ENCODE results near the gene AKAP13.

The AKAP13 gene

GRCh38 chr15:85488997-85489396, 108.6 kb downstream of the AKAP13 start:
- POLR2A ChIA-PET = no interaction called here
- no peak overlapping the region for H3K4me3 ChIP-seq (ENCODE audit: low read depth, low read length)
- H3K9me3 ChIP-seq (ENCODE audit: control insufficient read depth, insufficient read depth, low read depth, low read length) = no peaks in the 10 kb centered on the region
- no peak overlapping the region for H3K27ac ChIP-seq (ENCODE audit: extremely low read depth, low read depth, low read length)
- TF ChIP-seq ZBTB48 (tag by site-specific recombination; IDR thresholded peaks at IDR 0.05) (no peak), ZNF174 (tag by site-specific recombination; IDR thresholded peaks at IDR 0.05) (no peak), AEBP2 (tag by site-specific recombination; IDR thresholded peaks at IDR 0.05; ENCODE audit: borderline replicate concordance) (no peak), OSR2 (tag by site-specific recombination; IDR thresholded peaks at IDR 0.05) (no peak), ZFP3 (tag by site-specific recombination; IDR thresholded peaks at IDR 0.05; ENCODE audit: low read depth) (no peak), ZNF692 (tag by site-specific recombination; IDR thresholded peaks at IDR 0.05) (no peak)
- CTCF ChIA-PET = interaction anchor here (0.5 to 3.3 kb wide), 11 partner anchors 9 to 342 kb away, joined by 3 to 44 read pairs (median 5); no protein-coding TSS in a partner anchor
- H3K4me1 ChIP-seq (ENCODE audit: control insufficient read depth, insufficient read depth, low read length) = peaks cover 5% of the 10 kb centered on the region; the same call in 1 of the 2 replicates
- no peaks in the 10 kb centered on the region for H3K36me3 ChIP-seq (ENCODE audit: control insufficient read depth in 2 of 2, insufficient read depth in 1 of 2, low read length in 2 of 2)

- TF ChIP-seq FEZF1 (tag by site-specific recombination; IDR thresholded peaks at IDR 0.05) (no peak), ZNF211 (tag by site-specific recombination; IDR thresholded peaks at IDR 0.05; ENCODE audit: low read depth) (no peak), ZNF2 (tag by site-specific recombination; IDR thresholded peaks at IDR 0.05) (no peak), ZNF580 (tag by site-specific recombination; IDR thresholded peaks at IDR 0.05) (no peak), SCRT2 (tag by site-specific recombination; IDR thresholded peaks at IDR 0.05) (no peak), ZNF19 (tag by site-specific recombination; IDR thresholded peaks at IDR 0.05; ENCODE audit: low read depth) (no peak), ZNF223 (tag by site-specific recombination; IDR thresholded peaks at IDR 0.05) (no peak), ZBTB26 (tag by site-specific recombination; optimal IDR thresholded peaks at IDR 0.05) (no peak), ZNF707 (tag by site-specific recombination; IDR thresholded peaks at IDR 0.05) (no peak), ZNF350 (tag by site-specific recombination; IDR thresholded peaks at IDR 0.05) (no peak), ZNF560 (tag by site-specific recombination; IDR thresholded peaks at IDR 0.05; ENCODE audit: borderline replicate concordance) (no peak), ZIC2 (tag by site-specific recombination; IDR thresholded peaks at IDR 0.05) (no peak)
- ChIA-PET POLR2A (no interaction called here), CTCF (interaction anchor here (0.5 to 3.3 kb wide), 8 partner anchors 10 to 351 kb away, joined by 3 to 44 read pairs (median 4); no protein-coding TSS in a partner anchor)
- H3K27ac ChIP-seq (ENCODE audit: extremely low read depth, low read depth, low read length) = no peak overlapping the region
- no peaks in the 10 kb centered on the region for H3K9me3 ChIP-seq (ENCODE audit: control insufficient read depth, insufficient read depth, low read depth, low read length)
- no peaks in the 10 kb centered on the region for H3K36me3 ChIP-seq (ENCODE audit: control insufficient read depth in 2 of 2, insufficient read depth in 1 of 2, low read length in 2 of 2)
- H3K4me1 ChIP-seq (ENCODE audit: control insufficient read depth, insufficient read depth, low read length) = peaks cover 15% of the 10 kb centered on the region
- H3K4me3 ChIP-seq (ENCODE audit: low read depth, low read length) = no peak overlapping the region
These were observed 109.5 kb downstream of the AKAP13 start for GRCh38 chr15:85489773-85490493.

Measured in HEK293 (cell line).